ENCODE results near the gene ARID5B. TPM values are rescaled to one million over a fixed set of nuclear protein-coding genes. Genes with fewer than 3 reads are reported as not detected.

The ARID5B gene
- total RNA-seq, 2 donors from 2014 or later: 65.5 to 93.8 TPM

DNA sequence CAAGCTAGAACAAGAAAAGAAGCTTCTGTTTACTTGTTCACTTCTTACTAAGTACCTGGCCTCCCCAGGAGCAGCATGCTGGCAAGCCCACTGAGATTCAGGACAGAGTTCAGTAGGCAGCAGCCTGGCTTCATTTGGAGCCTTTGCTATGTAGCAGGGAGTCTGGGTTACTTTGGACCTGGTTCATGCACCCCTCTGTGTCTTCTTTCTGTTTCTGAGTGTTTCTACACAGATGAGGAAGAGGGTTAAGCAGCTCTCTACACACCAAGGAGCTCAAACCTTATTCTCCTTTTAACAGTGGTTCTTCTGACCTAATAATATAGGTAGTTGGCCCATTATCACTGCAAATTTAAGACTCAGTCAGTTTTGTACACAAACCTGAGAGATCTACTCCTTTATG lies 152.9 kb downstream of the ARID5B start:
- Mint-ChIP-seq H3K4me3 (peak overlapping the region; percentile 98), H3K27me3 (no peaks in the 10 kb centered on the region), H3K9me3 (peaks cover 4% of the 10 kb centered on the region), H3K4me1 (peaks cover 52% of the 10 kb centered on the region), H3K27ac (peak overlapping the region; percentile 98), H3K36me3 (ENCODE audit: low read depth) (peaks cover 100% of the 10 kb centered on the region)
- ATAC-seq (replicated peaks): peak; percentile 10

DNA sequence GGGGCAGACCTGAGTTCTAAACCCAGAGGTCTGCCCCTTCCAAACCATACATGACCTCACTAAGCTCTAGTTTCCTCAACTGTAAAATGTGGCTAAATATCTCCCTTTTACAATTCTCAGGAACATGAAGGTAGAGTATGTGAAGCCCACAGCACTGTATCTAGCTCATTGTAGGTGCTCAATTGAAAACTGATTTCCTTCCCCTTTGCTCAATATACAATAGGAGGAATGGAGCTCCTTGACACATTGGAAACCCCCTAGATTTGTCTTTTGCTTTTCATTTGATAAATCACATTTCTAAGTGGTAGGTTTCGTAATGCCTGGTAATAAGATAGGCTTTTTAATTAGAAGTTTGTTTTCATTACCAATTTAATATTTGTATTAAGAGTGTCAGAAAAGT lies 153.3 kb downstream of the ARID5B start:
- Mint-ChIP-seq H3K27ac (peak overlapping the region; percentile 98), H3K4me3 (peak overlapping the region; percentile 98), H3K27me3 (no peaks in the 10 kb centered on the region), H3K4me1 (peaks cover 57% of the 10 kb centered on the region), H3K36me3 (ENCODE audit: low read depth) (peaks cover 100% of the 10 kb centered on the region), H3K9me3 (peaks cover 4% of the 10 kb centered on the region)
- peak; percentile 29 for ATAC-seq (replicated peaks)

DNA sequence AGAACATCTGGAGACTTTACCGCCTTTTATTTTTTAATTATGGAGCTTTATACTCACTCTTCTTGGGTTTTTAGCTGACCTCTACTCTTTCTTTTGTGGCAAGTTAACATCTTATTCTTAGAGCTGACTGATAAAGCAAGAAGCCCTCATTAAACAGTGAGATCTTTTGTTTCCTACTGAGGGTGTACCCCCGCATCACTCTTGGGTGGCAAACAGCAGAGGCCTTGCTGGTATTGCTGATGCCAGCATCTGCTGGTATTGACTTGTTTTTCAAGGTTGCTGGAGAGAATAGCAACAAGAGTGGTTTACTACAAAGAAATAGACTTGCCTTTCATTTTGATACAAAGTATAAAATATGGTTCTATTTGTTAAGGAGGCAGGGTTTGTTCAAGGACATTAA lies 154.7 kb downstream of the ARID5B start:
- Mint-ChIP-seq H3K27ac (peak overlapping the region; percentile 98), H3K9me3 (peaks cover 4% of the 10 kb centered on the region), H3K36me3 (ENCODE audit: low read depth) (peaks cover 100% of the 10 kb centered on the region), H3K4me3 (peak overlapping the region; percentile 98), H3K4me1 (peaks cover 61% of the 10 kb centered on the region), H3K27me3 (no peaks in the 10 kb centered on the region)
- ATAC-seq (replicated peaks): no peak

DNA sequence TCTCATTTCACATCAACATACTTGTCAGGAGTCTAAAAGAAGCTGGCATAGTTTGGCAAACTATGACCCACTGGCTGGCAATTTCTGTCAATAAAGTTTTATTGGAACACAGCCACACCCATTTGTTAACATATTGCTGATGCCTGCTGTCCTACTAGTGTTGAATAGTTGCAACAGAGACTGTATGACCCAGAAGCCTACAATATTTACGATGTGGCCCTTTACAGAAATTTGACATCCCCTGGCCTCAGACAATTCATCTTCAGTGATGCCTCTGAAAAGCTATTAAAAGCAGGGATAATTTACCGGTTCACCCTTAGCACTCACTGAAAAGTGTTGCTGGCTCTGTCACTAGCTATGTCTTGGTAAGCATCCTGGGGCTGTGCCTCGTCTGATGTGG lies 155.2 kb downstream of the ARID5B start:
- Mint-ChIP-seq H3K27me3 (no peaks in the 10 kb centered on the region), H3K4me1 (peaks cover 65% of the 10 kb centered on the region), H3K9me3 (peaks cover 4% of the 10 kb centered on the region), H3K4me3 (peak overlapping the region; percentile 98), H3K36me3 (ENCODE audit: low read depth) (peaks cover 100% of the 10 kb centered on the region), H3K27ac (peak overlapping the region; percentile 65)
- ATAC-seq (replicated peaks): no peak

DNA sequence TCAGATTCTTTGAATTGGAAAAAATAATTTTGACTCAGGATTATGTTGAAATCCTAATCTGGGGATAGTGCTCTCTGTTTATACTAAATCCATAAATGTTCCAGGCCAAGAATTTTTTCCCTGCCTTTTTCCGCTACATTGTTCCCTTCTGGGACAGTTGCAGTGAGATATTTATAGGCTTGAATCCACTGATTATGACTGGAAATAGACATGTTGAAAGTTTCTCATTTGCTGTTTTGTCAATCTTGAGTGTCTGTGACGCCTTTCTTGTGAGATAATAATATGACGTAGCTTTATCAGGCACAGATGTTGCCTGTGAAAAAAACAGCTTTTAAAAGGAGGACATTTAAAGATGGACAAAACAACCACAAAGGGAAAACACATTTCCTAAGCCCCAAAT lies 155.9 kb downstream of the ARID5B start:
- no peaks in the 10 kb centered on the region for H3K27me3 Mint-ChIP-seq
- peak overlapping the region; percentile 65 for H3K27ac Mint-ChIP-seq
- peaks cover 71% of the 10 kb centered on the region for H3K4me1 Mint-ChIP-seq
- H3K9me3 Mint-ChIP-seq: peaks cover 4% of the 10 kb centered on the region
- ATAC-seq (replicated peaks): no peak
- H3K4me3 Mint-ChIP-seq: peak overlapping the region; percentile 98
- peaks cover 100% of the 10 kb centered on the region for H3K36me3 Mint-ChIP-seq (ENCODE audit: low read depth)

DNA sequence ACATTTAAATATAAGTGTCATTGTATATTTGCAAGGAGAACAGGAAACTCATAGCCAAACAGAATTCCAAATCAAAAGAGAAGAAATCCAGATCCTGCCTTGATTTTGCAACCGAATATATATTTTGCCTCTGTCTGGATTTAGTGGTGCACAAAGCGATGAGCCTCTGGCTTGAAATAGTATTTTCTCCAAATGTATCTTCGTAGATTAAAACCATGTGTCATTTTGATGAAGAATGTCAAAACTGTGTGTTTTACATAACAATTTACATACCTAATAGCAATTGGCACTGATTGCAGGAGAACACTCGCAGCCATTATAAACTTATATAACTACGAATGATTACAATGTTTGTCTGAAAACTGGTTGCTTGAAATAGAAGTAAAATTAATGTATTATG lies 156.4 kb downstream of the ARID5B start:
- peak overlapping the region; percentile 65 for H3K27ac Mint-ChIP-seq

DNA sequence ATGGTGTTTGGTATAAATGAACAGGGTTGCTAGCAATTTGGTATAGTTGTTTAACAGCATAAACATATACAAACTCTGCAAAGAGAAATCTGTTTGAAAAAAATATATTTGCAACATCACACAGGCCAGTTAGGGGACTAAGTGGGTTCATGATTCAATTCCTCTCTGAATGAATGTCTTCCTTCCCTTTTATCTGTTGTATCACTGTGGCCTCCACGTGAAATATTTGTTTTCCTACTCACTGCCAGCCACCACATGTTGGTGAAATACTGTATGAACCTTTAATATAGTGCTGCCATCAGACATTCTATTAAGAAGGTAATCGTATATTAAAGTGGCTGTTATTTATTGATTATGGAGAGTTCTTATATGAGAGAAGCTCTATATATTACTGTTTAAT lies 157.0 kb downstream of the ARID5B start:
- H3K27ac Mint-ChIP-seq: peak overlapping the region; percentile 62
- H3K36me3 Mint-ChIP-seq (ENCODE audit: low read depth): peaks cover 100% of the 10 kb centered on the region
- H3K4me3 Mint-ChIP-seq: peak overlapping the region; percentile 98
- H3K27me3 Mint-ChIP-seq: no peaks in the 10 kb centered on the region
- no peak for ATAC-seq (replicated peaks)
- H3K4me1 Mint-ChIP-seq: peaks cover 70% of the 10 kb centered on the region
- H3K9me3 Mint-ChIP-seq: no peaks in the 10 kb centered on the region

More for the DNA sequence above, 156.4 kb downstream of the ARID5B start:
- H3K36me3 Mint-ChIP-seq (ENCODE audit: low read depth): peaks cover 100% of the 10 kb centered on the region
- peak overlapping the region; percentile 98 for H3K4me3 Mint-ChIP-seq
- peaks cover under 1% of the 10 kb centered on the region for H3K9me3 Mint-ChIP-seq
- ATAC-seq (replicated peaks): no peak
- peaks cover 71% of the 10 kb centered on the region for H3K4me1 Mint-ChIP-seq
- no peaks in the 10 kb centered on the region for H3K27me3 Mint-ChIP-seq

DNA sequence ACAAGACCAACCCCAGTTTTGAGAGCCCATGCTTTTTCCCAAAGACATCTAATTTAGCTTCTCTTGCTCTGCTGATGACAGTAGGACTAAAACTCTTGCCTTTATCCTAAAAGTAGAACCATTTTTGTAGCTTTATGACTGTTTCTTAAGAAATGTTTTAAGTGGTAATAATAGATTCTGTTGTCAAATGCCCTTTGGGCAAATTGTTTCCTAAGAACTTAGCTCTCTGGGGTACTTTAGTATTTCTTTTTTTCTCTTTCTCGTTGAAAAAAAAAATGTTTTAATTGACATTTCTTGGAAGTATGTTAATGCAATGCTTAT lies 157.4 kb downstream of the ARID5B start:
- Mint-ChIP-seq H3K9me3 (no peaks in the 10 kb centered on the region), H3K36me3 (ENCODE audit: low read depth) (peaks cover 100% of the 10 kb centered on the region), H3K27ac (peak overlapping the region; percentile 62), H3K4me3 (peak overlapping the region; percentile 98), H3K27me3 (no peaks in the 10 kb centered on the region), H3K4me1 (peaks cover 74% of the 10 kb centered on the region)
- ATAC-seq (replicated peaks): no peak

DNA sequence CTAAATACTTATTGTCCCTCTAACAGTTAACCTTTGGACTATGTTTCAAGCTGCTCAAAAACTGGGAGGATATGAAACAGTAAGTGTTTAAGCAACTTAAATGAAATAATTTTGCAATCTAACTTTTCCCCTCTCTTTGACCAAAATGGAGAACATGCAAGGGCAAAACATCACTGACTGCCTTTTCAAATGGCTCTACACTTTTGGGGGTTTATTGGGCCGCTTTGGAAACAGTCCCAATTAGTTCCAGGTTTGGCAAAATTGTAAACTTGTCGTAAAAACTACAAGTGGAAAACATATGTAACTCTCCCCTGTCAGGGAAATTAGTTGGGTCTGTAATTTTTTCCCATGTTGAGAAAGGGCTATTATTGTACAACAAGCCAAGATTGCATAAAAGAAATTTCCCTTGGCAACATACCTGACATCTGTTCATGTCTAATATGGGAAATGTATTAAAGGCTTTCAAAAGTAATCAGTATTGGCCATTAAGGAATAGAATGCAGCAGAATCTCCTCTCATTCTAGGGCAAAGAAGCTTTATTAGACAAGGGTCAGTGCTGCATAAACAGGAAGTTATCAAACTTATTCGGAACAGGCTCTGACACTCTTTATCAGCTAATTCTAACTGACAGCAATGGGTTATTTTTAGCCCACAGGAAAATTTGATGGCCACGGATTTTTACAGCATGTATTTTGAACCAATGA lies 157.9 kb downstream of the ARID5B start:
- no peaks in the 10 kb centered on the region for H3K9me3 Mint-ChIP-seq
- peak overlapping the region; percentile 72 for H3K27ac Mint-ChIP-seq
- H3K36me3 Mint-ChIP-seq (ENCODE audit: low read depth): peaks cover 100% of the 10 kb centered on the region
- H3K4me3 Mint-ChIP-seq: peak overlapping the region; percentile 98
- ATAC-seq (replicated peaks): no peak
- H3K27me3 Mint-ChIP-seq: no peaks in the 10 kb centered on the region
- peaks cover 73% of the 10 kb centered on the region for H3K4me1 Mint-ChIP-seq

DNA sequence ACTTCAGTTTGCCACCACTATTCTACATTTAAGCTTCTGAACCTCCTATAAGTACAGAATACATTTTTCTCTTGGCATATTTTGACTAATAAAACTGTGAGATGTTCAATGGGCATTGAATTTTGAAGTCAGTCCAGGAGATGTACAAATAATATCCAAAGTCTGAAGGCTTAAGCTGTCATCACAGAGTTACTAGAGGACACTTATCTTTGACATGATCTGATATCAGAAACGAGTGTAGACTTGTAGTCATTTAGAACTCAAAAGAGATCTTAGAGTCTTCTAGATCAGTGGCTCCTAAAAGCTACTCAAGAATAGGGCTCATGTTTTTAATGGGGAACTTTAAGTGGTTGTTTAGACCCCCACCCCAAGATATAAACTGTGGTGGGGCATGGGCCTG lies 160.5 kb downstream of the ARID5B start:
- Mint-ChIP-seq H3K27ac (peak overlapping the region; percentile 87), H3K4me3 (peak overlapping the region; percentile 98), H3K36me3 (ENCODE audit: low read depth) (peaks cover 100% of the 10 kb centered on the region), H3K4me1 (peaks cover 57% of the 10 kb centered on the region), H3K9me3 (no peaks in the 10 kb centered on the region), H3K27me3 (no peaks in the 10 kb centered on the region)
- ATAC-seq (replicated peaks): peak; percentile 45

DNA sequence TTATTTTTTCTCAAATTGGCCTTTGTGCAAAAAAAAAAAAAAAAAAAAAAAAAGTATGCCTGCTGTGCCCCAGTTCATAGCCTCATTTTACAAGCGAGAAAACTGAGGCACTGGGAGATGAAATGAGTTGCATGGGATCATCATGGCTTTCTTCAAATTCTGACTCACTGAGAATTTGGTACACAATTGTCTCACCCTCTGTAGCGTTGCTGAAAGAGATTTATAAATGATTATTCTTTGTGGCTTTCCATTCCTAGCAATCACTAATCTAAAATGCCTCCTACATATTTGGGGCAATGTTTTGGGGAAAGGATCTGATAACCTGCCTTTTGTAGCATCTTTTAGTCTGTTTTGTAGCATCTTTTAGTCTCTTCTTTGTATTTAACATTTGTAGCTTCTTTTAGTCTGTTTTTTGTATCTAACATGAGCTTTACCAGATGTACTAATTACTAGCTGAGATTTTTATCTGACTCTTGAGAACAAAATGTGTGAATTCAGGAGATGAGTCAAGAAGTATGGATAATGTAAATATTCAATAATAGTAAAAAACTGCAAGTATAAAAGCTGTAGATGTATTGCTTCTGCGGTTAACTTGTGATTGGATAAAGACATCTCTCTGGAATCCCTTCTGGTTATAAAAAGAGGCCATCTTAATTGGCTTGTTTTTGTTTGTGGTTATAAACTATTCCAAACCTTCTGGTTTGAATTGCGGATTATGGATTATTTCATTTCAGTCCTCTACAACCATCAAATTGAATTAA lies 161.4 kb downstream of the ARID5B start:
- peak overlapping the region; percentile 87 for H3K27ac Mint-ChIP-seq
- peaks cover 100% of the 10 kb centered on the region for H3K36me3 Mint-ChIP-seq (ENCODE audit: low read depth)
- peak overlapping the region; percentile 98 for H3K4me3 Mint-ChIP-seq
- peaks cover 49% of the 10 kb centered on the region for H3K4me1 Mint-ChIP-seq
- H3K9me3 Mint-ChIP-seq: no peaks in the 10 kb centered on the region
- H3K27me3 Mint-ChIP-seq: no peaks in the 10 kb centered on the region
- ATAC-seq (replicated peaks): peak; percentile 84

DNA sequence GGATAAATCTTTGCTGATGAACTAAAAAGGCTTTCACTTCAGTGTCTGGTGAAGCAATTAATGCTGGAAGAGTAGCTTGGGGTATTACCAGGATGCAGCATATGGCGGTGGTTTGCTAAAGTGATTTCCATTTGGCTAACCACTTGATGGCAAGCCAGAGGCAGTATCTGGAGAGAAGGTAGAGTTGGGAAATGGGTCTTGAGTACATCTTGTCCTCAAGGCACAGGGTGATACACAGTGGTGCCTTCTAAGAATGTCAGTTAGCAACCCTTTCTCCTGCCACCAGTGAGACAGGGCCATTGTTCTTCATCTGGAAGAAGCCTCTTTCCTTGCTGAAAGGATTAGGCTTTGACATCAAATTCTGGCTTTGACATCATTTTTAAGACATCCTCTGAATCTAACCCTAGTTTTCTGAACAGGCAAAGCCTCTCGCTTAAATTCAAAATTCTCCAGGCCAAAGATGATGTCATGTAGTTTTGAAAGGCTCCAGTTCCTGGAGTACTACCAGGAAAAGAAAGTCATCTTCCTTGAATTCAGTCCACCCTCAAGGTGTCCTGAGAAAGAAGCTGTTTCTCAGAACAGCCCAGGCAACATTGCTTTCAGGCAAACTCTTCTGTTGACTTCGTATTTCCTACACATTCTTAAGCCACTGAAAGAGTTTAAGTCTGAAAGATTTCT lies 162.4 kb downstream of the ARID5B start:
- peak overlapping the region; percentile 98 for H3K4me3 Mint-ChIP-seq
- H3K36me3 Mint-ChIP-seq (ENCODE audit: low read depth): peaks cover 100% of the 10 kb centered on the region
- peak; percentile 34 for ATAC-seq (replicated peaks)
- H3K9me3 Mint-ChIP-seq: no peaks in the 10 kb centered on the region
- H3K27ac Mint-ChIP-seq: peak overlapping the region; percentile 87
- H3K4me1 Mint-ChIP-seq: peaks cover 44% of the 10 kb centered on the region
- H3K27me3 Mint-ChIP-seq: no peaks in the 10 kb centered on the region

DNA sequence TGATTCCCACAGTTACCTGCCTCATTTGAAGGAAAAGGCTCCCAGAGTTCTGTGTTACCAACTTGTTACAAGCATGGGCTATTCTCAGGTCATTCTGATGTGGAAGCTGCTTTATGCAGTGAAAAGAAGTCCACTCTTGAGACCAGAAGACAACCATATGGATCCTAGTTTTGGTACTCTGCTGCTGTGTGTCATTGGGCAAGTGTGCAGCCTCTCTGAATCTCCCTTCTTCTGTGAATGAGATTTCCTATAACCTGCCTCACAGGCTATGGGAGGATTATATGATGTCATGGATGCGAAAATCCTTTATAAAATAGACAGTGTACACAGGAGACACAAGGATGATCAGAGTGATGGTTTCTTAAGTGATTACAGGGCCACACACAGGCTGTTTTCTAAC lies 166.1 kb downstream of the ARID5B start:
- no peak for ATAC-seq (replicated peaks)
- Mint-ChIP-seq H3K36me3 (ENCODE audit: low read depth) (peaks cover 100% of the 10 kb centered on the region), H3K27ac (peak overlapping the region; percentile 61), H3K4me1 (peaks cover 45% of the 10 kb centered on the region), H3K4me3 (no peak overlapping the region), H3K27me3 (no peaks in the 10 kb centered on the region), H3K9me3 (no peaks in the 10 kb centered on the region)

DNA sequence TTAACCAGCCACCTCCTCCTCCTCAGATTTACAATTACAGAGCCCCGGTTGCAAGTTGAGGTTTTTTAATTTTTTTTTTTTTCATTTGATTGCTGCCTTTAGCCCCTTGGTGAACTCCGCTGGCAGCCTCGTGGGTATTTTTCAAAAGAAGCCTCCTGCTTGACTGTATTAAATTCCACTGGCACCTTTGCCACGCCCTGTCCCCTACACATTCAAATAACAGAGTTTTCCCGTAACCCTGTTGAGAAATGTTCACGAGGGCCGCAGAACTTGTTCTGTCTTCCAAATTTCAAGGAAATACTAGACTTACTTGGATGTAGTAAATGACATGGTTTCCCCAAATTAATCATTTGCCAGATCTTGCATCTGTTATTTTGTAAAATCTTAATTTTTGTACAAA lies 167.0 kb downstream of the ARID5B start:
- Mint-ChIP-seq H3K27ac (no peak overlapping the region), H3K4me1 (peaks cover 43% of the 10 kb centered on the region), H3K36me3 (ENCODE audit: low read depth) (peaks cover 100% of the 10 kb centered on the region), H3K4me3 (no peak overlapping the region), H3K27me3 (no peaks in the 10 kb centered on the region), H3K9me3 (no peaks in the 10 kb centered on the region)
- no peak for ATAC-seq (replicated peaks)
